Measurements from ENCODE around the gene PPP4C. TPM values are rescaled to one million over a fixed set of nuclear protein-coding genes. Genes with fewer than 3 reads are reported as not detected.
"Not testable (repeated sequence)": the region's sequence is repeated elsewhere in the genome, so short reads cannot be mapped to it uniquely, and the experiment has no call there.

Gene PPP4C
- total RNA-seq, 1 experiment from 2014 or later = 96.7 TPM

GRCh38 chr16:30115238-30115637, 39.4 kb downstream of the PPP4C start:
- Histone ChIP-seq H3K4me3 (no peak overlapping the region), H3K27me3 (no peaks in the 10 kb centered on the region), H3K4me1 (peaks cover 6% of the 10 kb centered on the region), H3K27ac (no peak overlapping the region), H3K36me3 (no peaks in the 10 kb centered on the region), H3K9me3 (replicated peaks) (no peaks in the 10 kb centered on the region)
- DNase-seq = no peak

GRCh38 chr16:30116291-30117207, 40.8 kb downstream of the PPP4C start:
- Histone ChIP-seq H3K27me3 (no peaks in the 10 kb centered on the region), H3K27ac (no peak overlapping the region), H3K4me1 (no peaks in the 10 kb centered on the region), H3K4me3 (no peak overlapping the region), H3K36me3 (no peaks in the 10 kb centered on the region), H3K9me3 (replicated peaks) (no peaks in the 10 kb centered on the region)
- no peak for DNase-seq

- no peak overlapping the region for H3K4me3 ChIP-seq
- no peaks in the 10 kb centered on the region for H3K36me3 ChIP-seq
- no peak for DNase-seq
- H3K9me3 ChIP-seq (replicated peaks) = no peaks in the 10 kb centered on the region
- no peaks in the 10 kb centered on the region for H3K4me1 ChIP-seq
- no peak overlapping the region for H3K27ac ChIP-seq
- H3K27me3 ChIP-seq = no peaks in the 10 kb centered on the region
Observed at GRCh38 chr16:30117768-30118167, 42.0 kb downstream of the PPP4C start.

GRCh38 chr16:30119428-30119827, 43.6 kb downstream of the PPP4C start:
- no peaks in the 10 kb centered on the region for H3K4me1 ChIP-seq
- H3K9me3 ChIP-seq (replicated peaks) = no peaks in the 10 kb centered on the region
- no peaks in the 10 kb centered on the region for H3K36me3 ChIP-seq
- DNase-seq = no peak
- H3K27ac ChIP-seq = no peak overlapping the region
- H3K4me3 ChIP-seq = no peak overlapping the region
- no peaks in the 10 kb centered on the region for H3K27me3 ChIP-seq

GRCh38 chr16:30120340-30121105, 44.7 kb downstream of the PPP4C start:
- no peaks in the 10 kb centered on the region for H3K27me3 ChIP-seq

GRCh38 chr16:30121741-30122571, 46.2 kb downstream of the PPP4C start:
- Histone ChIP-seq H3K36me3 (no peaks in the 10 kb centered on the region), H3K27ac (peak overlapping the region; percentile 37; the same call in 1 of the 2 replicates), H3K27me3 (no peaks in the 10 kb centered on the region), H3K4me3 (peak overlapping the region; percentile 83), H3K9me3 (replicated peaks) (no peaks in the 10 kb centered on the region), H3K4me1 (no peaks in the 10 kb centered on the region)
- no peak for DNase-seq

More at GRCh38 chr16:30120340-30121105, 44.7 kb downstream of the PPP4C start:
- Histone ChIP-seq H3K4me1 (no peaks in the 10 kb centered on the region), H3K27ac (no peak overlapping the region), H3K36me3 (no peaks in the 10 kb centered on the region), H3K4me3 (no peak overlapping the region), H3K9me3 (replicated peaks) (no peaks in the 10 kb centered on the region)
- no peak for DNase-seq

GRCh38 chr16:30122604-30123160, 46.9 kb downstream of the PPP4C start:
- peak; percentile 20 to 26 for DNase-seq
- Histone ChIP-seq H3K4me3 (peak overlapping the region; percentile 83), H3K27ac (peak overlapping the region; percentile 37; the same call in 1 of the 2 replicates), H3K9me3 (replicated peaks) (no peaks in the 10 kb centered on the region), H3K4me1 (no peaks in the 10 kb centered on the region), H3K36me3 (no peaks in the 10 kb centered on the region), H3K27me3 (no peaks in the 10 kb centered on the region)

GRCh38 chr16:30124985-30125379, 49.2 kb downstream of the PPP4C start:
- no peak for DNase-seq
- H3K27me3 ChIP-seq = no peaks in the 10 kb centered on the region
- H3K4me3 ChIP-seq = no peak overlapping the region
- no peaks in the 10 kb centered on the region for H3K36me3 ChIP-seq
- H3K9me3 ChIP-seq (replicated peaks) = no peaks in the 10 kb centered on the region
- no peaks in the 10 kb centered on the region for H3K4me1 ChIP-seq
- H3K27ac ChIP-seq = no peak overlapping the region

- not testable (repeated sequence) for DNase-seq; H3K4me3 ChIP-seq; H3K27ac ChIP-seq; H3K36me3 ChIP-seq; H3K4me1 ChIP-seq; H3K9me3 ChIP-seq (replicated peaks); H3K27me3 ChIP-seq
Observed at GRCh38 chr16:30125690-30126089, 49.9 kb downstream of the PPP4C start.

- no peak overlapping the region for H3K4me3 ChIP-seq
- no peak for DNase-seq
- H3K27me3 ChIP-seq = no peaks in the 10 kb centered on the region
- no peaks in the 10 kb centered on the region for H3K4me1 ChIP-seq
- no peaks in the 10 kb centered on the region for H3K9me3 ChIP-seq (replicated peaks)
- no peaks in the 10 kb centered on the region for H3K36me3 ChIP-seq
- H3K27ac ChIP-seq = no peak overlapping the region
Observed at GRCh38 chr16:30127993-30128392, 52.2 kb downstream of the PPP4C start.

GRCh38 chr16:30131869-30132475, 56.2 kb downstream of the PPP4C start:
- DNase-seq = no peak
- H3K27me3 ChIP-seq = no peaks in the 10 kb centered on the region
- no peaks in the 10 kb centered on the region for H3K36me3 ChIP-seq
- H3K27ac ChIP-seq = no peak overlapping the region
- no peaks in the 10 kb centered on the region for H3K4me1 ChIP-seq
- no peaks in the 10 kb centered on the region for H3K9me3 ChIP-seq (replicated peaks)
- H3K4me3 ChIP-seq = no peak overlapping the region

GRCh38 chr16:30132591-30132990, 56.8 kb downstream of the PPP4C start:
- no peak overlapping the region for H3K4me3 ChIP-seq
- DNase-seq = no peak
- H3K27me3 ChIP-seq = no peaks in the 10 kb centered on the region
- H3K36me3 ChIP-seq = no peaks in the 10 kb centered on the region
- H3K27ac ChIP-seq = no peak overlapping the region
- no peaks in the 10 kb centered on the region for H3K9me3 ChIP-seq (replicated peaks)
- H3K4me1 ChIP-seq = no peaks in the 10 kb centered on the region

All from SJCRH30 (cell line).